NCI-H1092 (cell line): ENCODE data around the gene RSPH3.

Source experiments
- DNase-seq: peaks from one replicate; lab custom pipeline; 2025; lab: John Stamatoyannopoulos, UW

Gene RSPH3

DNA sequence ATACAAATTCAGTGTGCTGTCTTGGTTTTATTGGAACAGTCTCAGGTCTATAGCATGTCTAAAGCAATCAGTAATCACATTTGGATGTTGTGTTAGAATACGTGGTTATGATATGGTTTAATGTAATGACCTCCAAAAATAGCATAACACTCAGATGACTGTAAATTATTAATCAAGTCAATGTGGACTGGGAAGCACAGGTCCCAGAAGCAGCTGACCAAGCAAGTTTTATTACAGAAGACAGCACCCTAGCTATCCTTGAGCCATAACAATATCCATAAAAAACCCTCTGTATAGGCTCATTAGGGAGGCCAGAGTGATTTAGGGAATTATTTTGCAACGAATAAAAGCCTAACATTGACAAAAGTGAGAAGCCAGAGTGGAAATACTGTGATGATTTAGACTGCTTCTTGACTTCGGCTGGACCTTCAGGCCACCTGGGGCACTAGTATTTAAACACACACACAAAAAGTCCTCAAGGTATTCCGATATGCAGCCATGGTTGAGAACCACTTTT lies 66.9 kb downstream of the RSPH3 start:
- DNase-seq: no peak

- no peak for DNase-seq
These were observed 71.9 kb downstream of the RSPH3 start for GRCh38 chr6:158928068-158928467.

- no peak for DNase-seq
These were observed 73.6 kb downstream of the RSPH3 start for GRCh38 chr6:158926414-158926813.

GRCh38 chr6:158924499-158925455 lies 75.2 kb downstream of the RSPH3 start:
- no peak for DNase-seq

GRCh38 chr6:158923805-158924498 lies 76.0 kb downstream of the RSPH3 start:
- no peak for DNase-seq
